H1 (cell line): ENCODE measurements around the gene MARCHF3. TPM values are rescaled to one million over a fixed set of nuclear protein-coding genes. Genes with fewer than 3 reads are reported as not detected.

Source experiments
- BCL11A ChIP-seq, 2 experiments: IDR thresholded peaks; one replicate each; pipeline ENCODE4 v1.6.1; 2011; ENCODE audit warnings: low read depth in 2 of 2, low read length in 2 of 2, mild to moderate bottlenecking in 2 of 2
- CHD1 ChIP-seq: IDR thresholded peaks from 2 replicates; pipeline ENCODE4 v1.6.1; 2012; ENCODE audit warnings: low read depth, low read length, improper control_type of control experiment
- HDAC6 ChIP-seq: IDR thresholded peaks from one replicate; pipeline ENCODE4 v1.7.1; 2012; ENCODE audit warnings: low read depth, mild to moderate bottlenecking, inconsistent platforms, low read length, moderate library complexity
- JUN ChIP-seq: IDR thresholded peaks from 2 replicates; pipeline ENCODE4 v1.6.1; 2011; ENCODE audit warnings: low read depth, mild to moderate bottlenecking, improper control_type of control experiment, low read length
- JUND ChIP-seq: IDR thresholded peaks from 2 replicates; pipeline ENCODE4 v1.6.1; 2011; ENCODE audit warnings: mild to moderate bottlenecking, improper control_type of control experiment, low read length
- POLR2A ChIP-seq, 2 experiments: IDR thresholded peaks; 1 replicate in 1 of 2; 2 replicates in 1 of 2; pipeline ENCODE4 v1.6.1; 2011; ENCODE audit warnings: low read depth in 2 of 2, low read length in 2 of 2, mild to moderate bottlenecking in 2 of 2; ENCODE audit errors: control extremely low read depth in 1 of 2
- RFX5 ChIP-seq: IDR thresholded peaks from 2 replicates; pipeline ENCODE4 v1.6.1; 2011; ENCODE audit warnings: low read depth, low read length, improper control_type of control experiment, borderline replicate concordance
- SP4 ChIP-seq: IDR thresholded peaks from 2 replicates; pipeline ENCODE4 v1.6.1; 2012; ENCODE audit warnings: low read length, inconsistent platforms
- TAF7 ChIP-seq: optimal IDR thresholded peaks from 2 replicates; pipeline ENCODE3; 2011; ENCODE audit warnings: low read depth, mild to moderate bottlenecking, inconsistent platforms, low read length, moderate library complexity, borderline replicate concordance
- polyA plus RNA-seq, 7 experiments: library from polyadenylated mRNA; depleted of rRNA in 3 of 7; stranded (reverse) in 5 of 7; unstranded in 2 of 7; fragments of >200 nt in 5 of 7; fragments of 200-250 nt in 2 of 7; gene quantifications; 1 replicate in 5 of 7; 2 replicates in 1 of 7; 4 replicates in 1 of 7; pipeline versions ENCODE4 v1.2.1 to v1.2.3, GENCODE V29; 2011 to 2013; ENCODE audit warnings: missing spikeins in 2 of 7, mixed read lengths in 2 of 7
- total RNA-seq: library from RNA; stranded (reverse); fragmentation: NEBNext Ultra II Directional; extraction: Animal tissue kit (Norgen Biotek cat#: 25700); gene quantifications from 2 replicates; pipeline ENCODE4 v1.2.1, GENCODE V29; 2021
- TF ChIP-seq, protein P1 (sequence below): fragments of 300-600 bp; sonication (generic); IDR thresholded peaks from 2 replicates; pipeline ENCODE4 v1.7.1; 2012; ENCODE audit warnings: low read length, moderate library complexity, mild to moderate bottlenecking, inconsistent platforms; ENCODE audit not compliant: insufficient replicate concordance
- TF ChIP-seq, protein P2 (sequence below): IDR thresholded peaks from 2 replicates; pipeline ENCODE4 v1.6.1; 2012; ENCODE audit warnings: inconsistent platforms
- TF ChIP-seq, protein P3 (sequence below): IDR thresholded peaks from 2 replicates; pipeline ENCODE4 v1.6.1; 2012; ENCODE audit warnings: inconsistent platforms

The MARCHF3 gene
- total and polyA plus RNA-seq, 2 of the 8 experiments (the other 6 are each of a cell fraction or from before 2014, with no cell fraction given), result 12.0 to 16.9 TPM

DNA sequence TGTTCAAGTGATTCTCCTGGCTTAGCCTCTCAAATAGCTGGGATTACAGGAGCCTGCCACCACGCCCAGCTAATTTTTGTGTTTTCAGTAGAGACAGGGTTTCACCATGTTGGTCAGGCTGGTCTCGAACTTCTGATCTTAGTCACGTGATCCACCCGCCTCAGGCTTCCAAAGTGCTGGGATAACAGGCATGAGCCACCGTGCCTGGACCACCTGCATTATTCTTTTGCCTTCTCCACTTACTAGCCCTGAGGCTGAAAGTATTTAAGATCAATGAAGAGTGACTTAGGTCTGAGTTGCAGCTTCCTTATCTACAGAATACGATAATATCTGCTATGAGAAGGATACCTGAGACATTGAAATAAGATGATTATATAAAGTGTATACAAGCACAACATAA is 129.6 kb downstream of the MARCHF3 start (continued):
- TF ChIP-seq, protein P1, sequence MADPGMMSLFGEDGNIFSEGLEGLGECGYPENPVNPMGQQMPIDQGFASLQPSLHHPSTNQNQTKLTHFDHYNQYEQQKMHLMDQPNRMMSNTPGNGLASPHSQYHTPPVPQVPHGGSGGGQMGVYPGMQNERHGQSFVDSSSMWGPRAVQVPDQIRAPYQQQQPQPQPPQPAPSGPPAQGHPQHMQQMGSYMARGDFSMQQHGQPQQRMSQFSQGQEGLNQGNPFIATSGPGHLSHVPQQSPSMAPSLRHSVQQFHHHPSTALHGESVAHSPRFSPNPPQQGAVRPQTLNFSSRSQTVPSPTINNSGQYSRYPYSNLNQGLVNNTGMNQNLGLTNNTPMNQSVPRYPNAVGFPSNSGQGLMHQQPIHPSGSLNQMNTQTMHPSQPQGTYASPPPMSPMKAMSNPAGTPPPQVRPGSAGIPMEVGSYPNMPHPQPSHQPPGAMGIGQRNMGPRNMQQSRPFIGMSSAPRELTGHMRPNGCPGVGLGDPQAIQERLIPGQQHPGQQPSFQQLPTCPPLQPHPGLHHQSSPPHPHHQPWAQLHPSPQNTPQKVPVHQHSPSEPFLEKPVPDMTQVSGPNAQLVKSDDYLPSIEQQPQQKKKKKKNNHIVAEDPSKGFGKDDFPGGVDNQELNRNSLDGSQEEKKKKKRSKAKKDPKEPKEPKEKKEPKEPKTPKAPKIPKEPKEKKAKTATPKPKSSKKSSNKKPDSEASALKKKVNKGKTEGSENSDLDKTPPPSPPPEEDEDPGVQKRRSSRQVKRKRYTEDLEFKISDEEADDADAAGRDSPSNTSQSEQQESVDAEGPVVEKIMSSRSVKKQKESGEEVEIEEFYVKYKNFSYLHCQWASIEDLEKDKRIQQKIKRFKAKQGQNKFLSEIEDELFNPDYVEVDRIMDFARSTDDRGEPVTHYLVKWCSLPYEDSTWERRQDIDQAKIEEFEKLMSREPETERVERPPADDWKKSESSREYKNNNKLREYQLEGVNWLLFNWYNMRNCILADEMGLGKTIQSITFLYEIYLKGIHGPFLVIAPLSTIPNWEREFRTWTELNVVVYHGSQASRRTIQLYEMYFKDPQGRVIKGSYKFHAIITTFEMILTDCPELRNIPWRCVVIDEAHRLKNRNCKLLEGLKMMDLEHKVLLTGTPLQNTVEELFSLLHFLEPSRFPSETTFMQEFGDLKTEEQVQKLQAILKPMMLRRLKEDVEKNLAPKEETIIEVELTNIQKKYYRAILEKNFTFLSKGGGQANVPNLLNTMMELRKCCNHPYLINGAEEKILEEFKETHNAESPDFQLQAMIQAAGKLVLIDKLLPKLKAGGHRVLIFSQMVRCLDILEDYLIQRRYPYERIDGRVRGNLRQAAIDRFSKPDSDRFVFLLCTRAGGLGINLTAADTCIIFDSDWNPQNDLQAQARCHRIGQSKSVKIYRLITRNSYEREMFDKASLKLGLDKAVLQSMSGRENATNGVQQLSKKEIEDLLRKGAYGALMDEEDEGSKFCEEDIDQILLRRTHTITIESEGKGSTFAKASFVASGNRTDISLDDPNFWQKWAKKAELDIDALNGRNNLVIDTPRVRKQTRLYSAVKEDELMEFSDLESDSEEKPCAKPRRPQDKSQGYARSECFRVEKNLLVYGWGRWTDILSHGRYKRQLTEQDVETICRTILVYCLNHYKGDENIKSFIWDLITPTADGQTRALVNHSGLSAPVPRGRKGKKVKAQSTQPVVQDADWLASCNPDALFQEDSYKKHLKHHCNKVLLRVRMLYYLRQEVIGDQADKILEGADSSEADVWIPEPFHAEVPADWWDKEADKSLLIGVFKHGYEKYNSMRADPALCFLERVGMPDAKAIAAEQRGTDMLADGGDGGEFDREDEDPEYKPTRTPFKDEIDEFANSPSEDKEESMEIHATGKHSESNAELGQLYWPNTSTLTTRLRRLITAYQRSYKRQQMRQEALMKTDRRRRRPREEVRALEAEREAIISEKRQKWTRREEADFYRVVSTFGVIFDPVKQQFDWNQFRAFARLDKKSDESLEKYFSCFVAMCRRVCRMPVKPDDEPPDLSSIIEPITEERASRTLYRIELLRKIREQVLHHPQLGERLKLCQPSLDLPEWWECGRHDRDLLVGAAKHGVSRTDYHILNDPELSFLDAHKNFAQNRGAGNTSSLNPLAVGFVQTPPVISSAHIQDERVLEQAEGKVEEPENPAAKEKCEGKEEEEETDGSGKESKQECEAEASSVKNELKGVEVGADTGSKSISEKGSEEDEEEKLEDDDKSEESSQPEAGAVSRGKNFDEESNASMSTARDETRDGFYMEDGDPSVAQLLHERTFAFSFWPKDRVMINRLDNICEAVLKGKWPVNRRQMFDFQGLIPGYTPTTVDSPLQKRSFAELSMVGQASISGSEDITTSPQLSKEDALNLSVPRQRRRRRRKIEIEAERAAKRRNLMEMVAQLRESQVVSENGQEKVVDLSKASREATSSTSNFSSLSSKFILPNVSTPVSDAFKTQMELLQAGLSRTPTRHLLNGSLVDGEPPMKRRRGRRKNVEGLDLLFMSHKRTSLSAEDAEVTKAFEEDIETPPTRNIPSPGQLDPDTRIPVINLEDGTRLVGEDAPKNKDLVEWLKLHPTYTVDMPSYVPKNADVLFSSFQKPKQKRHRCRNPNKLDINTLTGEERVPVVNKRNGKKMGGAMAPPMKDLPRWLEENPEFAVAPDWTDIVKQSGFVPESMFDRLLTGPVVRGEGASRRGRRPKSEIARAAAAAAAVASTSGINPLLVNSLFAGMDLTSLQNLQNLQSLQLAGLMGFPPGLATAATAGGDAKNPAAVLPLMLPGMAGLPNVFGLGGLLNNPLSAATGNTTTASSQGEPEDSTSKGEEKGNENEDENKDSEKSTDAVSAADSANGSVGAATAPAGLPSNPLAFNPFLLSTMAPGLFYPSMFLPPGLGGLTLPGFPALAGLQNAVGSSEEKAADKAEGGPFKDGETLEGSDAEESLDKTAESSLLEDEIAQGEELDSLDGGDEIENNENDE, result no peak
- TF ChIP-seq JUND (no peak), SP4 (no peak), BCL11A (IDR thresholded peaks at IDR 0.05; ENCODE audit: low read depth in 2 of 2, low read length in 2 of 2) (no peak), CHD1 (no peak), TAF7 (no peak), HDAC6 (no peak), JUN (no peak), RFX5 (no peak), POLR2A (IDR thresholded peaks at IDR 0.05; ENCODE audit: control extremely low read depth in 1 of 2, low read depth in 2 of 2, low read length in 2 of 2) (no peak)
- TF ChIP-seq, protein P2, sequence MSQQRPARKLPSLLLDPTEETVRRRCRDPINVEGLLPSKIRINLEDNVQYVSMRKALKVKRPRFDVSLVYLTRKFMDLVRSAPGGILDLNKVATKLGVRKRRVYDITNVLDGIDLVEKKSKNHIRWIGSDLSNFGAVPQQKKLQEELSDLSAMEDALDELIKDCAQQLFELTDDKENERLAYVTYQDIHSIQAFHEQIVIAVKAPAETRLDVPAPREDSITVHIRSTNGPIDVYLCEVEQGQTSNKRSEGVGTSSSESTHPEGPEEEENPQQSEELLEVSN, result no peak
- TF ChIP-seq, protein P3, sequence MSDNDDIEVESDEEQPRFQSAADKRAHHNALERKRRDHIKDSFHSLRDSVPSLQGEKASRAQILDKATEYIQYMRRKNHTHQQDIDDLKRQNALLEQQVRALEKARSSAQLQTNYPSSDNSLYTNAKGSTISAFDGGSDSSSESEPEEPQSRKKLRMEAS, result no peak
